HG03060 (cell line): Measurements from ENCODE around the gene TROAP.

ENCODE experiments used
- ATAC-seq: cut with Tn5 transposase; IDR thresholded peaks from one replicate; pipeline ENCODE4 v1.9.1; 2021; ENCODE audit warnings: low read depth, moderate number of reproducible peaks; ENCODE audit not compliant: unreplicated experiment

The TROAP gene

DNA sequence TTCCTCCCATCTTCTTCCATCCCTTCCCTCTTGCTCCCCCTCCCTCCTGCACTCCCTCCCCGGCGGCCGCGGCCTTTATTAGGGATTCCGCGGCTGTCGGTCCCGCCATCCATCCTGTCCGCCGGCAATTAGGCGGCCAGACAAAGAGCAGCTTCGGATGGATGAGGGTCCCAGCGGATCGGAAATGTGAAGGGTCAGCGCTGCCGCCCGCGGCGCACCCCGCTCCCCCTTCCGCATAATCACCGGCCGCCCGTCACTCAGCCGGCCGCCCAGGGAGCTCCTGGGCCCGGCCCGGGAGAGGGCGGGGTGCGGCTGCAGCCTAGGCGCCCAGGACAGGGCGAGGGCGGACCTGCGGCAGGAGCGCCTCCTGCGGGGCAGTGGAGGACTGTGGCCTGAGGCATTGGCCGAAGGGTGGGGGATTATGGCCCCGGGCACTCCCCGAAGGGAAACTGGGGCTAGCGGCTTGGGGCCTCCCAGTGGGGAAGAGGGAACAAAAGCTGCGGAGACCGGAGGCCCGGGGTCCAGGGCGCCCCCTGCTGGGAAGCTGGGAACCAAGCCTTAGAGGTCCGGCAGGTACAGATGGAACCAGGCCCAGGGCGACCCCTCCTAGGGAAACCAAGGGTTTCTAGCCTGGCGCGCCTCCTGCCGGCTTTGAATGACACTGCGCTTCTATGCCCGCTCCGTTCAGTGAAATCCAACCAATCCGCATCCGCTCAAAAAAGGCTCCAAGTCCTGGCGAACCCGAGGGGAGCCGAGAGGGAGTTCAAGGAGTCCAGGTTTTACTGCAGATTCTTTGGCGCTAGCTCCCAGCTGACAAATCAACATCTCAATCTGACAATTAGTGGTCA is 19.2 kb downstream of the TROAP start:
- no peak for ATAC-seq

DNA sequence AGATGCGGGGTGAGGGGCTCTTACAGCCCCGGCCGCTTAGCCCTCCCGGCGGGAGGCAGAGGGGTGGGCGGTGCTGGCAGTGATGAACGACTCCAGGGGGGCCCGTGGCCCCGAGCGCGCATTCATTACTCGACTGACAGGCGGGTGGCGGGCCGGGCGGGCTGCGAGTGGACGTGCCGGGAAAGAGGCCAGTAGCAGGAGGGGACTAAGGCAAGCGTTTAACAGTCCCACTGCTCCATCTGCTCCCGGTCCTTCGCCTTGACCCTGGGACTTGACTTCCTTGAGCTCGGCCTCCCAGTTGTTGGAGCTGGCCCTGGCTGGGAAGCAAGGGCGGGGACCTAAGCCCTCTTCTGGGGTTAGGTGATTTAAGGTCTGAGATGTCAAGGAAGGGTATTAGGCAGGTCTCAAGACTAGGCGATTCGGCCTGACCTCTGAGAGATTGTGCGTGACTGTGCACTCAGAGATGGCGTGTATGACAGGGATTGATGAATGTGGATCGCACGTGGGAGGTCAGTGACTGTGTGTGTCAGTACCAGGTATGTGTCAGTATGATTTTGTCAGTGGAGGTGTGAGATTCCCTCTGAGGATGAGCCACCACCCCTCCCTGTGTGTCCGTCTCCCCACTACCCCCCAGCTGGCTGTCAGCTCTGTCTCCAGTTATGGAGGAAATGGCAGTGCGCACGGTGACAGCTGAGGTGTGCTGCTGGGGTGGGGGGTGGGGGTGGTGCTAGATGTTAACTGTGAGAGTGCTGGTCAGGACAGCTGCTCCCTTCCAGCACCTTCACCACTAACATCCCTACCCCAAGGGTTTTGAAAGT is 20.1 kb downstream of the TROAP start:
- ATAC-seq = no peak

DNA sequence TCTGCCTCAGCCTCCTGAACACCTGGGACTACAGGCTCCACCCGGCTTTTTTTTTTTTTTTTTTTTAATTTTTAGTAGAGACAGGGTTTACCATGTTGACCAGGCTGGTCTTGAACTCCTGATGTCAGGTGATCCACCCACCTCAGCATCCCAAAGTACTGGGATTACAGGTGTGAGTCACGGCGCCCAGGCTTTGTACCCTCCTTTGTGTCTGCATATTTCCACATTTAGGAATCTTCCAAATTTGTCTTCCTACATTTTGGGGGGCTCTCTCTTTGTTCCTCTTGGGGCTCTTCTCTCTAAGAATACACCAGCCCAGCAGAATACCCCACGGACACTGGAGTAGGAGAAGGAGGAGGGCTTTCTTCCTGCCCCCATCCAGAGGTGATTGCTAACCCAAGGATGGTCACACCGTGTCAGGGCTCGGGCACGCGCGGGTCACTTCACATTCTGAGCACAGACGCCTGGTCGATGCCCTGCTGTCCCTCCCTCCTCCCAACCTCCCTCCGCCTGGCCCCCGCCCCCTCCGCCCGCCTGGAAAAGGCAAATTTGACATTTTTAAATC is 21.5 kb downstream of the TROAP start:
- ATAC-seq = no peak

DNA sequence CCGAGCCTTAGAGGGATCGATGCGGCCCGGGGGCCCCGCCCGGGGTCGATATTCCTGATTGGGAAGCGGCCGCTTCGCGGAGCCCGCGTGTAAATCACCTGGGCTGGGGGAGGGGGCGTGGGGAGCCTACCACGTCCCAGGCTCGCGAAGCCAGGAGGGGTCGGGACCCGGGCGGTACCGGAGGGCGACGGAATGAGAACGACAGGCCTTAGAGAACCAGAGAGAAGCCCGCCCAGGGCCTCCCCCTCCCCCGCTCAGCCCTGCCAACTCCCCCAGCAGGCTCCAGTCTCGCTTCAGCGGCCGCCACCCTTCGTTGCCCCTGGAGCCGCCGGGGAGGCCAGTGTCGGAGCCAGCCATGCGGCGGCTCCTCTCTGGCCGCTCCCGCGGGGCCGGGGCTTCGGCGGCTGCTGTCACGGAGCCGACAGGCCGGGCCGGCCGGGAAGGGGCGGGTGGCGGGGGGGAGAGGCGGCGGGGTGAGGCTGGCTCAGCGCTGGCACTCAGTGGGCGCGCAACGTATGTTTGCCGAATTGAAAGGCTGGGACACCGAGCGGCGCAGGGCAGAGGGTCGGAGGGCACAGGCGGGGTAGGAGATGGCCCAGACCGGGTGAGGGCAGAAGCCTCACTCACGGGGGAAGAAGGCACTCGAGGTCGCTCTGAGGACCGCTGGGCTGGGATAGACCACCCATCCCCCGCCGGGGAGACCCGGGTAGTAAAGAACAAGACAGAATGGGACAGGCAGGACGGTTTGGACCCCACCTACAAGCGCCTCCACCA is 22.2 kb downstream of the TROAP start:
- ATAC-seq = no peak

DNA sequence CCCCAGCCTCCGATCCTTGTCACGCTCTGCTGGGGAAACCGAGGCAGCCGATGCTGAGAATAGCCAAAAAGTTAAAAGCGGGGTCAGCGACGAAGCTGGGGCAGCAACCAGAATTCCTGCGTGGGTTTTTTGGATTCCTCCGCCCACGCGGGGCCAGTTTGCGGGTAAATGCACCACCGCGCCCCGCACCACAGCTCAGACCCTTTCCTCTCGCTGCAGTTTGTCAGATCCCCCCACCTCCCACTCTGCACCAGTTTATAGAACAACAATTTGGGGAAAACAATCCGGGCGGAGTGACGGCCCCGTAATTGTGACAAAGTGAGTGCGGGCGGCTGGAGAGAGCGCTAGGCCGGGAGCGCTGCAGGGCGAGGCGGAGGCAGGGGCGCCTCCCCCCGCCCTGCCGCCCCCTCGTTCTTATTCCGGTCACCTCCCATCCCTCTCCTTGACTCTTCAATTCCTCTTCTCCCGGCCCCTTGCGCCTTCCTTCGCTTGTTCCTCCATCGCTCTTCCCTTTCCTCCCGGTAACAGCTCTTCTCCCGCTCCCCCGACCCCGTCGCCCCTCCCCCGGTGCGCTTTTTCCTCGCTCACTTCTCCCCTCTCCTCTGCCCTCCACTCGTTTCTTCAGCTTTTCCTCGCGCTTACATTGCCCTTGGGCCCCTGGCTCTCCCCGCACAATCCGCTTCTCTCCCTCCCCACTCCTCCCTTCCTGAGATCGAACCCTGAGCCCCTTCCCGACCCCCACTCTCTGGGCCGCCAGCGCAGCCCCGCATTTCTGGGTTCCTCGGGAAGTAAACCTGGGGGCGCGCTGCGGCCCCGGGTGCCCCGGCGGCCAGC is 23.0 kb downstream of the TROAP start:
- ATAC-seq = no peak

DNA sequence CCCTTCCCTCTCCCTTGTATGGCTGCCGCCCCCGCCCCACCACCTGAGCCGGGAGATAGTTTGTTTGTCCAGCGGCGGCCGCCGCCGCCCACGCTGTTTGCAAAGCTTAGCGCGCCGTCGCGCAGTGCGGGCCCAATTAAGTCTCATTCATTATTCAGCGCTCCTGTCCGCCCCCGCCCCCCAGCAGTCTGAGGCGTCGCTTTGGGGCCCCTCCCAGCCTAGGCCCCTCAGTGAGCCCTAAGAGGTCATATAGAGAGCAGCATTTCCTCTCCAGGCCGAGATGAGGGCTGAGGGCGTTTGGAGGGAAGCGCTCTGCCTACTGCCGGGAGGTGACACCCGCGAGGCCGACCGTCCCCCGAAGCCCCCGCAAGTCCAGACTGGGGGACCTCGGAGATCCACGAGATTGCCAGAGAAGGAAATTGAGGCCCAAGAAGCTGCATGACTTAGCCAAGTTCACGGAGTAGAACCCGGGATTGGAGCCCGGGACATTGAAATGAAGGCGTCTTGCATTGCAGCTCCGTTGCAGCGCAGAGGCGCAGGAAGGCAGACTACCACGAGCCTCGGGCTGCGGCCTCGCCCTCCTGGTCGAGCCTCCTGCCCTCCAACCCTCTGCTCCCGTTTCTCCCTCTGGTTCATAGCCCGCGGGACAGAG is 23.7 kb downstream of the TROAP start, which contains the start of gene DNAJC22:
TSS of gene DNAJC22 (plus strand) at position 230 of the 652 bp plus-strand sequence. CDS start 1,985 bp downstream, outside the sequence.
- no peak for ATAC-seq

DNA sequence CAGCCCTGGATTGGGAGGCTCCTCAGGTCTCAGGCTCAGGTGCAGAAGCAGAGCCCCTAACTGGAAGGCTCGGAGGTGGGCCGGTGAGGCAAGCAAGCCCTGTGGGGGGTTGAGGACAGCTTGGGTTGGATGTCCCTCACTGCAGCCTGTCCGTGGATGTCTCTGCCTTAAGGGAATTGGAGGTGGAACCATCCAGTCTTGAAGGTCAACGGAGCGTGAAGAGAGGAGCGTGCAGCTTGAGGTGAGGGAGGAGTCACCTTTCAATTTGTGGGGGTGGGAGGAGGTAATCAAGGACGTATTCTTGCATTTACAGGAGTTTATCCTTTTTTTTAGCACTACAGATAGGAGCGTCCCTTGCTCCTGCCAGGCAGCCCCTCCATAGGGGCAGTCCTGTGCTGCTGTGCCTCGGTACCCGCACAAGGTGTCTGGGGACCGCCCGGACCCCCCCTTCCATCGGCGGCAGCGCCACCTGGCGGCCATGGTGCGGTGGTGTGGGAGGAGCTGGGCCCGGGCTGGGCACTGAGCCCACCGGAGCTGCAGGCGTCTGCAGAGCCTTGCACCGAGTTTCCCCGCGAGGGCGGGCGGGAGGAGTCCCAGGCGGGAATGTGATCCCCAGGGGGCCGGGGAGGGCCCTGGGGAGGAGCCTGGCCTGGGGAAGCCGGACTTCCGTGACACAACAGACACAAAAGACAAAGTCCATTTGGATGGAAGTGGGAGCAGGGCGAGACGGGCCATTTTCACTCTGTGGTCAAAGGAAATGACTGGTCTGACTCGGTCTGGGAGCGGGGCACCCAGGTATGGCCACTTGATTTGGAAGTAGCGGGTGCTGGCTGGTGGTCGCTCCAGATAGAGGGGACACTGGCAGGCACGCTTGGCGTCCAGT is 24.5 kb downstream of the TROAP start:
- no peak for ATAC-seq

DNA sequence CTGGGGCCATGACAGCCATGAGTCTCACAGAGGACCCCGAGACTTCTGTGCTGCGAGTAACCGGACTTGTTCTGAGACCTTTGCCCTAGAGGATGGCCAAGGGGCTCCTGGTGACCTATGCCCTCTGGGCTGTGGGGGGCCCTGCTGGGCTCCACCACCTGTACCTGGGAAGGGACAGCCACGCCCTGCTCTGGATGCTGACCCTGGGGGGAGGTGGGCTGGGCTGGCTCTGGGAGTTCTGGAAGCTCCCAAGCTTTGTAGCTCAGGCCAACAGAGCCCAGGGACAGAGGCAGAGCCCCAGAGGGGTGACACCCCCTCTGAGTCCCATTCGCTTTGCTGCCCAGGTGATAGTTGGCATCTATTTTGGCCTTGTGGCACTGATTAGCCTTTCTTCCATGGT is 25.7 kb downstream of the TROAP start:
- ATAC-seq = no peak

DNA sequence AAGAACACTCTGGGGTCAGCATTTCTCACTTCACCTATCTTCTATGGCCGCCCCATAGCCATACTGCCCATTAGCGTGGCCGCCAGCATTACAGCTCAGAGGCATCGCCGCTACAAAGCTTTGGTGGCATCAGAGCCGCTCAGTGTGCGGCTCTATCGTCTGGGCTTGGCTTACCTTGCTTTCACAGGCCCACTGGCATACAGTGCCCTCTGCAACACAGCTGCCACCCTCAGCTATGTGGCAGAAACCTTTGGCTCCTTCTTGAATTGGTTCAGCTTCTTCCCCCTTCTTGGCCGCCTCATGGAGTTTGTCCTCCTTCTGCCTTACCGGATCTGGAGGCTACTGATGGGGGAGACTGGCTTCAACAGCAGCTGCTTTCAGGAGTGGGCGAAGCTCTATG is 26.2 kb downstream of the TROAP start:
- ATAC-seq = no peak

DNA sequence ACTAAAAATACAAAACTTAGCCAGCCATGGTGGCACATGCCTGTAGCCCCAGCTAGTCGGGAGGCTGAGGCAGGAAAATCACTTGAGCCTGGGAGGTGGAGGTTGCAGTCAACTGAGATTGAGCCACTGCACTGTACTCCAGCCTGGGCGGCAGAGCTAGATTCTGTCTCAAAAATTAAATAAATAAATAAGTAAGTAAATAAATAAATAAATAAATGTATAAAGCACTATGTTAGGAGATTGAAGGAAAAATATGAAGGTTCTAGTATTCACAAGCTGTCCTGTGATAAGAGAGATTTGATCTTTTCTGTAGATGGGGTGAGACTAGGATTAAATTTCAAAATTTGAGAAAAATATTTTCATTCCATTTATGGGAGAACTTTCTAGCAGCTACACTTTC is 29.3 kb downstream of the TROAP start:
- ATAC-seq = no peak

DNA sequence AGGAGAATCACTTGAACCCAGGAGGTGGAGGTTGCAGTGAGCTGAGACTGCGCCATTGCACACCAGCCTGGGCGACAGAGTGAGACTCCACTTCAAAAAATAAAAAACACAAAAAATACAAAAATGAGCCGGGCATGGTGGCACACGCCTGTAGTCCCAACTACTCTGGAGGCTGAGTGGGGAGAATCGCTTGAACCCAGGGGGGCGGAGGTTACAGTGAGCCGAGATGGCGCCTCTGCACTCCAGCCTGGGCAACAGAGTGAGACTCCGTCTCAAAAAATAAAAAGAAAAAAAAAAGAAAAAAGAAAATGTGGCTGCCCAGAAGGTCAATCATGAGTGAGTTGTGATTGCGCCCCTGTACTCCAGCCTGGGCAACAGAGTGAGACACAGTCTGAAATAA is 32.9 kb downstream of the TROAP start:
- ATAC-seq = no peak

DNA sequence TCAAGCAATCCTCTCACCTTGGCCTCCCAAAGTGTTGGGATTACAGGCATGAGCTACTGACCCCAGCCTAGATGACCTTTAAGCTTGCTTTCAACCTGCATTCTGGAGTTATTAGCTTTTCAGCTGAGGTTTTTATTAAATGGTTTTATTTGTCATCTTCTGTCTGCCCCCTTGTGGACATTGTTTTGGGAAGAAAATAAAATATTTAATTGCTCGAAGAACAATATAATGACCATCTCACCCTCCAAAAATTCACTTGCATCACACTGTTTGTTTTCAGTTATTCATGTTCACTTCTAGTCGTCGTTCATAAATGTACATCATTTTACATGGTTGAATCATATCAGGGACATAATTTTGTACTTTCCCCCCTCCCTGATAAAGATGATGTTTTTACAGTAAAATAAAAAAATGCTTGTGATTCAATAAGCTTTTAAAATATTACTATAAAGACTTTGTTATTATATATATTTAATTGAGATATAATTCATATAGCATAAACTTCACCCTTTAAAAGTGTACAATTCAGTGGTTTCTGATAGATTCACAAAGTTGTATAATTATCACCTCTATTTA is 34.1 kb downstream of the TROAP start:
- no peak for ATAC-seq

DNA sequence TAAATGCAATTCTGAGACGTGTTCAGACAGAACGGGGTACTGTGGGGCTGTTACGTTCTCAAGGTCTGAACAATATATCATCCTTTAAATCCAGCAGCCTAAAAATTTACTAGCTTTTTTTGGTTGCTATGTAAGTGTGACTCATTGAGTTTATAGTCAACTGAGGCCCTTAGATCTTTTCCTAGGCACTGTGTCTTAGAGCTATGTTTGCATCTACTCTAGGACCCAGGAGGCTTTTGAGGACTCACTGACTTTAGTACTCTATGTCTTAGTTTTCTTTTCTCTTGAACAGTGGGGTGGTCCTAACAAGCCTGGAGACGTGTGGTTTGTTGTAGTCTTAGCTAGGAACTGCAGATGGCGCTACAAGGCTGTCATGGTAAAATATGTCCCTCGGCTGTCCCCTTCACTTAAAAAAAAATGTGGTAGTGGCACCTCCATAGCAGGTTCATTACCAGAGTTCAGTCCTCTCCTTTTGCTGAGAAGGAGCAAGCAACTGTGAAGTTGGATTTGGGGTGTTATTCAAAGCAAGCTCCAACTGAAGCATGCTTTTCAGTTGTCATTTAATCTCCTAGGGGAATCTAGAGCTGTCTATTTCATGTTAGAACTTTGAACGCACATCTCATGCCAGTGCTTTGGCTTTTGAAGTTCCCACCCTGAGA is 35.6 kb downstream of the TROAP start:
- no peak for ATAC-seq

DNA sequence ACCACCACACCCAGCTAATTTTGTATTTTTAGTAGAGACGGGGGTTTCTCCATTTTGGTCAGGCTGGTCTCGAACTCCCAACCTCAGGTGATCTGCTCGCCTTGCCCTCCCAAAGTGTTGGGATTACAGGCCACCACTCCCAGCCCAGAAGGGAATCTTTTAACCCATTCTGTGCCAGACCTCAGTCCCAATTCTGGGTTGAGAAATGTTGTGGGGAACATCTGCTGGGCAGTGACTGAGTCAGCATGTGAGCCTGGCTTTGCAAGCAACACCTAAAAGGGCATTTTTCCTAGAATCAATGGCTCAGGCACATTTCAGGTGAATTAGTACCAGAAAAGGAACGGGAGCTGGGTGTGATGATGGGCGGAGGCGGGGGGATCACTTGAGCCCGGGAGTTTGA is 36.6 kb downstream of the TROAP start:
- ATAC-seq = no peak

DNA sequence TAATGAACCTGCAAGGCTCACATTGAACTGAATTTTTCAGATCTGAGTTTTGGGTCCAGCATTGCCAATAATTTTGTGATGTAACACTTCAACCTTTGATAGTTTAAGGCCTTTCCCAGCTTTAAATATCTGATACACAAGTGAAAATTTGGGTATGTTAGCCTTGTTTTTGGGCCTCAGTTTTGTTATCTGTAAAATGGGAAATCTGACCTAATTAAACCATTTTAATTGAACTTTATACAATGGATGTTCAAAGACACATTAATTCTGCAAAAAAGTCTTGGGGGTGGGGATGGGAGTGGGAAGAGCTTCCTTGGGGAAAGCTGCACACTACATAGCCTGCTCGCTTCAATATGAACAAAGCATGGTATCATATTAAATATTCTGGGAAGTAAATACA is 39.0 kb downstream of the TROAP start:
- ATAC-seq = no peak

DNA sequence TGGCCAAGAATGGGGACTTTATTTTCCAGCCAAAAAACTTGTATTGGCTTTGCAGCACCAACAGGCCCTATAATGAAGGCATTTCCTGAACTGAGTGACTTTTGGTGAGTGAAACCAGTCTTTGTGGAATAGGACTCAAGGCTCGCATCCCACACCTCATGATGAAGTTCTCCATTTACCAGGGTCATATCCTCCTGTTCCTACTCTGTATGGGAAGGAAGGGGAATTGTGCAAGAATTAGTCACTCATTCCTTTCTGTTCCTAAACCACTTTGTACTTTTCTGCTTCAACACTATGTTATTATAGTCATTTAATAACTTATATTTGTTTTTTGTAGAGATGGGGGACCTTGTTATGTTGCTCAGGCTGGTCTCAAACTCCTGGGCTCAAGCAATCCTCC is 41.9 kb downstream of the TROAP start:
- no peak for ATAC-seq

DNA sequence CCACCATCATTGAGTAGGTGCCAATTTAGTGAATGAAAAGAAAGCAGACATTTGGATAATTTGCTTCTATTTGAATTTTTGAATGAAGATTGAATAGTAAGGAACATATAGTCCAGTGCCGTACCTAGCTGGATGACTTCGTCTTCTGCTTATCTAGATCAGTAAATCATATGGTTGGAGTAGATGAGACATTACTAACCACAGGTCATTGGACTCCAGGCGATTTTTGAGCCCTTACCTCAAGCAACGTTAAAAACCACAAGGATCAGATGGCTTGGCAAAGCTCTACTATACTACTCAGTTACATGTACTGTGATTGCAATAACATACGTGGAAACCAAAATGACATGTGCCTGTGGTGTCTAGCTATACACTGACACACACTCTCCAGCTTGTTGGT is 42.5 kb downstream of the TROAP start:
- no peak for ATAC-seq
